HepG2 (cell line): ENCODE data around the gene FHIT. TPM values are rescaled to one million over a fixed set of nuclear protein-coding genes. Genes with fewer than 3 reads are reported as not detected.

Experiments
- ATAC-seq: fragments of 200-7000 bp; cut with Tn5 transposase; 3 replicates; pipeline ENCODE4 v1.9.1; 2020; ENCODE audit warnings: mild to moderate bottlenecking, moderate library complexity
- BruUV-seq: library from RNA; stranded (reverse); fragments of 400-500 nt; replicated peaks from 2 replicates; lab custom pipeline; 2021; lab: Mats Ljungman, UMichigan
- CTCF ChIA-PET: fragments of 300-600 bp; formaldehyde crosslinking; extraction: SDS; loops from one replicate; lab custom pipeline; 2021; ENCODE audit warnings: low total read pairs, inconsistent platforms, low intra/inter-chr PET ratio; lab: Yijun Ruan, JAX
- POLR2A ChIA-PET: fragments of 350-600 bp; sonication (Branson Sonifier 250); formaldehyde crosslinking; loops from one replicate; lab custom pipeline; 2020; ENCODE audit warnings: antibody characterized with exemption, inconsistent platforms; lab: Yijun Ruan, JAX
- DNase-seq: peaks from one replicate; pipeline ENCODE4 v3.0.0-alpha.2; 2015; ENCODE audit warnings: low spot score
- FAIRE-seq: peaks from 3 replicates; lab custom pipeline; 2011; peaks lifted over from hg19 to GRCh38; lab: Jason Lieb, UNC
- H2AFZ ChIP-seq: one replicate; pipeline ENCODE4 v1.6.1; 2011; ENCODE audit warnings: low read length, inconsistent platforms
- H3K27ac ChIP-seq: fragments of 300-600 bp; 3 replicates; pipeline ENCODE4 v1.8.0; 2011; ENCODE audit warnings: mixed run types, mild to moderate bottlenecking, mixed read lengths, low read length, inconsistent platforms; ENCODE audit not compliant: insufficient read depth; ENCODE audit errors: extremely low read length
- H3K27me3 ChIP-seq, 2 experiments: fragments of 200-600 bp in 1 of 2; 2 replicates in 1 of 2; 3 replicates in 1 of 2; pipeline versions ENCODE4 v1.6.0 to v1.8.0; 2011; ENCODE audit warnings: low read length in 2 of 2, mild to moderate bottlenecking in 2 of 2, moderate library complexity in 2 of 2, inconsistent platforms in 1 of 2; ENCODE audit not compliant: insufficient read depth in 2 of 2, control insufficient read depth in 1 of 2
- H3K36me3 ChIP-seq, 2 experiments: fragments of 200-600 bp in 1 of 2; replicated peaks in 1 of 2; 2 replicates in 1 of 2; 3 replicates in 1 of 2; pipeline versions ENCODE4 v1.5.1 to v1.8.0; 2011; ENCODE audit warnings: low read length in 2 of 2, inconsistent platforms in 1 of 2; ENCODE audit not compliant: insufficient read depth in 2 of 2, control insufficient read depth in 1 of 2
- H3K4me1 ChIP-seq: 2 replicates; pipeline ENCODE4 v1.5.1; 2012; ENCODE audit warnings: low read length, inconsistent platforms; ENCODE audit not compliant: insufficient read depth
- H3K4me2 ChIP-seq: 2 replicates; pipeline ENCODE4 v1.6.0; 2011; ENCODE audit warnings: low read depth, low read length, inconsistent platforms
- H3K4me3 ChIP-seq, 3 experiments: fragments of 200-600 bp in 1 of 3; sonication (generic), shearing (Covaris generic) in 1 of 3; replicated peaks in 1 of 3; 2 replicates each; pipeline ENCODE4 v1.5.1; 2011 to 2016; ENCODE audit warnings: low read length in 3 of 3, inconsistent platforms in 2 of 3, low read depth in 2 of 3, mild to moderate bottlenecking in 2 of 3, control low read depth in 1 of 3, mixed read lengths in 1 of 3; ENCODE audit not compliant: insufficient read depth in 1 of 3
- H3K79me2 ChIP-seq: one replicate; pipeline ENCODE4 v1.6.1; 2011; ENCODE audit warnings: low read length, inconsistent platforms; ENCODE audit not compliant: insufficient read depth
- H3K9ac ChIP-seq: 2 replicates; pipeline ENCODE4 v1.6.0; 2011; ENCODE audit warnings: mild to moderate bottlenecking, low read depth, low read length, inconsistent platforms; ENCODE audit not compliant: insufficient read depth
- H3K9me3 ChIP-seq: 2 replicates; pipeline ENCODE4 v1.5.1; 2012; ENCODE audit warnings: mild to moderate bottlenecking, low read length
- H4K20me1 ChIP-seq: 2 replicates; pipeline ENCODE4 v1.6.0; 2011; ENCODE audit warnings: inconsistent platforms, mild to moderate bottlenecking, low read length, moderate library complexity; ENCODE audit not compliant: insufficient read depth
- HCFC1 ChIP-seq: fragments of 150-350 bp; IDR thresholded peaks from 2 replicates; pipeline ENCODE4 v1.6.1; 2014; ENCODE audit warnings: low read depth, low read length
- HMG20A ChIP-seq: IDR thresholded peaks from 2 replicates; pipeline ENCODE4 v1.6.1; 2016; ENCODE audit warnings: borderline replicate concordance
- KLF6 ChIP-seq: IDR thresholded peaks from 2 replicates; pipeline ENCODE4 v1.8.0; 2016; ENCODE audit warnings: missing biosample characterization, missing genetic modification reagents
- MED1 ChIP-seq: sonication (generic); formaldehyde crosslinking; IDR thresholded peaks from 2 replicates; pipeline ENCODE4 v1.4.0; 2020; ENCODE audit warnings: missing genetic modification reagents
- MTF2 ChIP-seq: sonication (generic); formaldehyde crosslinking; IDR thresholded peaks from 2 replicates; pipeline ENCODE4 v1.5.0; 2020; ENCODE audit warnings: missing genetic modification reagents, borderline replicate concordance
- SAP130 ChIP-seq: IDR thresholded peaks from 2 replicates; pipeline ENCODE4 v1.6.1; 2016; ENCODE audit warnings: low read depth
- TEAD2 ChIP-seq: sonication (generic); formaldehyde crosslinking; IDR thresholded peaks from 2 replicates; pipeline ENCODE4 v1.9.0; 2021; ENCODE audit warnings: missing genetic modification reagents
- ZFP62 ChIP-seq: sonication (generic); formaldehyde crosslinking; IDR thresholded peaks from 2 replicates; pipeline ENCODE4 v1.4.0; 2020; ENCODE audit warnings: missing genetic modification reagents
- ZNF235 ChIP-seq: sonication (generic); formaldehyde crosslinking; IDR thresholded peaks from 2 replicates; pipeline ENCODE4 v1.8.1; 2023; ENCODE audit warnings: mild to moderate bottlenecking, missing genetic modification reagents, borderline replicate concordance
- ZNF629 ChIP-seq: sonication (generic); formaldehyde crosslinking; conservative IDR thresholded peaks from 2 replicates; pipeline ENCODE4 v1.5.0; 2020; ENCODE audit warnings: missing genetic modification reagents
- ZNF672 ChIP-seq: sonication (generic); formaldehyde crosslinking; IDR thresholded peaks from 2 replicates; pipeline ENCODE4 v1.8.1; 2022; ENCODE audit warnings: missing genetic modification reagents
- WGBS: methylation state at CpG from one replicate; pipeline ENCODE4 v1.1.6; 2017; ENCODE audit warnings: low lambda C conversion rate; 5-methylcytosine and 5-hydroxymethylcytosine counted together
- in situ Hi-C: cut with HindIII; loops from 2 replicates; pipeline ENCODE4 v1.10.0; 2017; ENCODE audit warnings: low pct_unique_long_range_greater_than_20kb; ENCODE audit not compliant: extremely low pct_ligation_motif_present
- intact Hi-C: fragments of 100-400 bp; cut with micrococcal nuclease; formaldehyde crosslinking; loops from one replicate; pipeline ENCODE4 v1.10.0; 2022; ENCODE audit not compliant: unreplicated experiment
- polyA plus RNA-seq, 8 experiments: library from polyadenylated mRNA; depleted of rRNA in 3 of 8; stranded (reverse) in 7 of 8; unstranded in 1 of 8; fragments of >200 nt; fragmentation: Illumina TruSeq in 4 of 8; extraction: Trizol in 4 of 8; gene quantifications; 2 replicates each; pipeline versions ENCODE4 v1.2.1 to v1.2.3, GENCODE V29; 2011 to 2016; ENCODE audit warnings: low read depth in 4 of 8, missing spikeins in 1 of 8, mixed read lengths in 1 of 8; ENCODE audit not compliant: insufficient read depth in 1 of 8
- total RNA-seq, 5 experiments: library from RNA; depleted of rRNA; stranded (reverse); fragments of >200 nt; fragmentation: Illumina TruSeq; extraction: Trizol; gene quantifications; 2 replicates each; pipeline ENCODE4 v1.2.3, GENCODE V29; 2016; ENCODE audit warnings: low read depth in 1 of 5
- TF ChIP-seq, protein P1 (sequence below): fragments of 450-650 bp; IDR thresholded peaks from 2 replicates; pipeline ENCODE4 v1.6.1; 2017; ENCODE audit warnings: mild to moderate bottlenecking
- TF ChIP-seq, protein P2 (sequence below): sonication (generic); formaldehyde crosslinking; IDR thresholded peaks from 2 replicates; pipeline ENCODE4 v1.4.0; 2020; ENCODE audit warnings: missing genetic modification reagents

FHIT gene
- total and polyA plus RNA-seq, 2 of the 13 experiments (the other 11 are each of a cell fraction or from before 2014, with no cell fraction given), result 4.0 to 4.6 TPM

DNA sequence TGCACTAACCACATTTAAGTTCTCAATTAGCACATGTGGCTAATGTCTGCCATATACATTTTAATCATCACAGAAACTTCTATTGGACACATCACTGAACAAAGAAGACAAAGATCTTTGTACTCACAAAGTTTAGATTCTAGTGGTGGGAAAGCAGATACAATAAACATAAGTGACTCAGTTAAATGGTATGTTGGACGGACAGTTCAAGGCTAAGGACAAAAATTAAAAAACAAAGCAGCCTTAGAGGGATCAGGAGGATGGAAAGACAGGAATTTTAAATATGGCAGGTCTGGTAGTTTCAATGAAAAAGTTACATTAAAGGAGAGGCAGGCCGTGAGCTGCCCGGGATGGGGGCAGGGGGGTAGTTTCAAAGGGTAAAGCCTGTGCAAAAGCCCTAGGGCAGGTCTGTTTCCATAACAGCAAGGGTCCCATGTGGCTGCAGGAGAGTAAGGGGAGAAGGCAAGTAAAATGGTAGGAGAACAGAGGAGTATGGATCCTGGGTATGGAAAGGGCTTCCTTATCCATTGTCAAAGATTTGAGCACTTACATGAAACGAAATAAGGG lies 220.7 kb downstream of the FHIT start (continued):
- TF ChIP-seq, protein P1, sequence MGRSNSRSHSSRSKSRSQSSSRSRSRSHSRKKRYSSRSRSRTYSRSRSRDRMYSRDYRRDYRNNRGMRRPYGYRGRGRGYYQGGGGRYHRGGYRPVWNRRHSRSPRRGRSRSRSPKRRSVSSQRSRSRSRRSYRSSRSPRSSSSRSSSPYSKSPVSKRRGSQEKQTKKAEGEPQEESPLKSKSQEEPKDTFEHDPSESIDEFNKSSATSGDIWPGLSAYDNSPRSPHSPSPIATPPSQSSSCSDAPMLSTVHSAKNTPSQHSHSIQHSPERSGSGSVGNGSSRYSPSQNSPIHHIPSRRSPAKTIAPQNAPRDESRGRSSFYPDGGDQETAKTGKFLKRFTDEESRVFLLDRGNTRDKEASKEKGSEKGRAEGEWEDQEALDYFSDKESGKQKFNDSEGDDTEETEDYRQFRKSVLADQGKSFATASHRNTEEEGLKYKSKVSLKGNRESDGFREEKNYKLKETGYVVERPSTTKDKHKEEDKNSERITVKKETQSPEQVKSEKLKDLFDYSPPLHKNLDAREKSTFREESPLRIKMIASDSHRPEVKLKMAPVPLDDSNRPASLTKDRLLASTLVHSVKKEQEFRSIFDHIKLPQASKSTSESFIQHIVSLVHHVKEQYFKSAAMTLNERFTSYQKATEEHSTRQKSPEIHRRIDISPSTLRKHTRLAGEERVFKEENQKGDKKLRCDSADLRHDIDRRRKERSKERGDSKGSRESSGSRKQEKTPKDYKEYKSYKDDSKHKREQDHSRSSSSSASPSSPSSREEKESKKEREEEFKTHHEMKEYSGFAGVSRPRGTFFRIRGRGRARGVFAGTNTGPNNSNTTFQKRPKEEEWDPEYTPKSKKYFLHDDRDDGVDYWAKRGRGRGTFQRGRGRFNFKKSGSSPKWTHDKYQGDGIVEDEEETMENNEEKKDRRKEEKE, result no peak
- peak; percentile 78; the same call in 1 of the 2 replicates for TF ChIP-seq HMG20A (CRISPR knock-in tag)
- TF ChIP-seq SAP130, result peak; percentile 41
- TF ChIP-seq, protein P2, sequence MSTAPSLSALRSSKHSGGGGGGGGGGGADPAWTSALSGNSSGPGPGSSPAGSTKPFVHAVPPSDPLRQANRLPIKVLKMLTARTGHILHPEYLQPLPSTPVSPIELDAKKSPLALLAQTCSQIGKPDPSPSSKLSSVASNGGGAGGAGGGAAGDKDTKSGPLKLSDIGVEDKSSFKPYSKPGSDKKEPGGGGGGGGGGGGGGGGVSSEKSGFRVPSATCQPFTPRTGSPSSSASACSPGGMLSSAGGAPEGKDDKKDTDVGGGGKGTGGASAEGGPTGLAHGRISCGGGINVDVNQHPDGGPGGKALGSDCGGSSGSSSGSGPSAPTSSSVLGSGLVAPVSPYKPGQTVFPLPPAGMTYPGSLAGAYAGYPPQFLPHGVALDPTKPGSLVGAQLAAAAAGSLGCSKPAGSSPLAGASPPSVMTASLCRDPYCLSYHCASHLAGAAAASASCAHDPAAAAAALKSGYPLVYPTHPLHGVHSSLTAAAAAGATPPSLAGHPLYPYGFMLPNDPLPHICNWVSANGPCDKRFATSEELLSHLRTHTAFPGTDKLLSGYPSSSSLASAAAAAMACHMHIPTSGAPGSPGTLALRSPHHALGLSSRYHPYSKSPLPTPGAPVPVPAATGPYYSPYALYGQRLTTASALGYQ, result peak; percentile 39; the same call in 1 of the 2 replicates
- peak; percentile 64 for TF ChIP-seq MED1 (CRISPR knock-in tag)

DNA sequence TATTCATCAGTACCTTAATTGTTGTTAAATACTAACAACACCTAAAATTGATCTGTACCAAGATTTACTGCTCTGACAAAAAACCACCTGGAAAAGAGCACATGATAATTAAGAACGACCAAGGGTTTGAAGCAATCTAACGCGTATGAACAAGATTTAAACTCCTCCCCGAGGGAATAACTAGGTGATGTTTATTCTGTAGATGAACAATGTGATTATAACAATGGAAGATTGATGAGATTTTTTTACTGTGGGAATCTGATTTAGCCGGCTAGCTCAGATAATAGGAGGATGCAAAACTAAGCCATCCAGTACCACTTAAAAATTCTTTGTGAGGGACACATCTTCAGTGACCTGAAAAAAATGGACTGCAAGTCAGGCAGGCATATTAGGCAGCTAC lies 222.1 kb downstream of the FHIT start:
- Histone ChIP-seq H3K36me3 (no peaks in the 10 kb centered on the region), H3K27me3 (no peaks in the 10 kb centered on the region), H3K4me2 (no peak overlapping the region), H3K9me3 (peaks cover 4% of the 10 kb centered on the region; the same call in 1 of the 2 replicates), H3K4me1 (peaks cover 53% of the 10 kb centered on the region), H2AFZ (no peak overlapping the region), H4K20me1 (no peaks in the 10 kb centered on the region), H3K9ac (no peak overlapping the region), H3K4me3 (no peak overlapping the region), H3K27ac (no peak overlapping the region), H3K79me2 (no peaks in the 10 kb centered on the region)
- no TSS peak for BruUV-seq
- intact Hi-C loops, result no loop called here
- FAIRE-seq (no peak), ATAC-seq (no peak), DNase-seq (no peak)
- in situ Hi-C loops, result no loop called here
- ChIA-PET POLR2A (no interaction called here), CTCF (no interaction called here)
- WGBS, result 97% methylated on average over 5 of the region's 5 CpGs
- no peak for TF ChIP-seq MTF2 (CRISPR knock-in tag)
- TF ChIP-seq ZNF672 (CRISPR knock-in tag), result no peak
- TF ChIP-seq ZNF629 (CRISPR knock-in tag), result no peak
- no peak for TF ChIP-seq ZFP62
- no peak for TF ChIP-seq TEAD2 (CRISPR knock-in tag)
- no peak for TF ChIP-seq HCFC1
- no peak for TF ChIP-seq KLF6 (CRISPR knock-in tag)
- no peak for TF ChIP-seq ZNF235 (CRISPR knock-in tag)
